Measurements from ENCODE around the gene POC5.
A peak's percentile ranks its signal among the peaks of the same experiment; 100 is the strongest.

The POC5 gene

DNA sequence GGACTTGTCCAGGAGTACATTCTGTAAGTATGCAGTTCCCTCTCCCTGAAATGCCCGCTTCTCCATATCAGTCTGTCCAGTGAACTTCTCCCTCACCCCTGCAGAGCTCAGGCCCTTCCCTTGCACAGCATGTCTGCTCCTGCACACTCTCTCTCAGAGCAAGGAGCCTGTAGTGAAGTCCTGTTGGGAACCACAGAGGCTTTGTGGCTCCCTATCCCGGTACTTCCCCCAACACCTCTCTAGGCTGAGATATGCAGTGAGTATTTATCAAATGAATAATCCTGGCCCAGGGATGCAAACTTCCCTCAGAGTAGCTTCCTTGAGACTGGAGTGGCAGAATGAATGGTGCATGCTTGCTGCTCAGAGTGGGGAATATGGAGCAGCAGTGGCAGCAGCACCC lies 48.8 kb downstream of the POC5 start:
- no peak overlapping the region for H3K4me3 Mint-ChIP-seq

DNA sequence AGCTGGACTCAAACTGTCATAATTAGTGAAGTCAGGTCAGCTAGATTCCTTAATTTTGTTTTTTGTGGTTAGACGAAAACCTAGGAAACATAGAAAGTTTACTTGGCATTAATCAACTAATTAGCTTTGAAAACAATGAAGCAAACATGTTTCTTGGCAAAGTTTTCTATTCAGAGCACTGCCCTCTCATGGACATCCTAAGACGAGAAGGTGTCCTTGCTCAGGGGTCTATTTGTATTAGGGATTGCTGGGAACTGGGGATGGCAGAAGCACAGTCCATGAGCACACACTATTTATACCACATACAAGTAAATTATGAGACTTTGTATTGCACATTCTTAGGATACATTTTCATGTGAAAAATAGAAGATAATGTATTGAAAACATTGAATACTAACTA lies 49.7 kb downstream of the POC5 start:
- Mint-ChIP-seq H3K36me3 (ENCODE audit: low read depth) (peaks cover 5% of the 10 kb centered on the region), H3K27me3 (ENCODE audit: low read depth) (no peaks in the 10 kb centered on the region), H3K9me3 (no peaks in the 10 kb centered on the region), H3K4me3 (no peak overlapping the region), H3K27ac (no peak overlapping the region), H3K4me1 (peaks cover 33% of the 10 kb centered on the region)
- TF ChIP-seq, protein P1, sequence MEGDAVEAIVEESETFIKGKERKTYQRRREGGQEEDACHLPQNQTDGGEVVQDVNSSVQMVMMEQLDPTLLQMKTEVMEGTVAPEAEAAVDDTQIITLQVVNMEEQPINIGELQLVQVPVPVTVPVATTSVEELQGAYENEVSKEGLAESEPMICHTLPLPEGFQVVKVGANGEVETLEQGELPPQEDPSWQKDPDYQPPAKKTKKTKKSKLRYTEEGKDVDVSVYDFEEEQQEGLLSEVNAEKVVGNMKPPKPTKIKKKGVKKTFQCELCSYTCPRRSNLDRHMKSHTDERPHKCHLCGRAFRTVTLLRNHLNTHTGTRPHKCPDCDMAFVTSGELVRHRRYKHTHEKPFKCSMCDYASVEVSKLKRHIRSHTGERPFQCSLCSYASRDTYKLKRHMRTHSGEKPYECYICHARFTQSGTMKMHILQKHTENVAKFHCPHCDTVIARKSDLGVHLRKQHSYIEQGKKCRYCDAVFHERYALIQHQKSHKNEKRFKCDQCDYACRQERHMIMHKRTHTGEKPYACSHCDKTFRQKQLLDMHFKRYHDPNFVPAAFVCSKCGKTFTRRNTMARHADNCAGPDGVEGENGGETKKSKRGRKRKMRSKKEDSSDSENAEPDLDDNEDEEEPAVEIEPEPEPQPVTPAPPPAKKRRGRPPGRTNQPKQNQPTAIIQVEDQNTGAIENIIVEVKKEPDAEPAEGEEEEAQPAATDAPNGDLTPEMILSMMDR (IDR thresholded peaks at IDR 0.05; ENCODE audit: unreplicated experiment in 3 of 3), result peak in 2 of 3 experiments; percentile 15 to 25

More for the DNA sequence above, 48.8 kb downstream of the POC5 start:
- H3K27ac Mint-ChIP-seq, result peak overlapping the region; percentile 28 to 86 (median 39)
- H3K27me3 Mint-ChIP-seq (ENCODE audit: low read depth), result no peaks in the 10 kb centered on the region
- H3K4me1 Mint-ChIP-seq, result peaks cover 33% of the 10 kb centered on the region
- TF ChIP-seq, protein P1 (IDR thresholded peaks at IDR 0.05; ENCODE audit: unreplicated experiment in 3 of 3), result no peak
- H3K36me3 Mint-ChIP-seq (ENCODE audit: low read depth), result peaks cover 11% of the 10 kb centered on the region
- H3K9me3 Mint-ChIP-seq, result no peaks in the 10 kb centered on the region

DNA sequence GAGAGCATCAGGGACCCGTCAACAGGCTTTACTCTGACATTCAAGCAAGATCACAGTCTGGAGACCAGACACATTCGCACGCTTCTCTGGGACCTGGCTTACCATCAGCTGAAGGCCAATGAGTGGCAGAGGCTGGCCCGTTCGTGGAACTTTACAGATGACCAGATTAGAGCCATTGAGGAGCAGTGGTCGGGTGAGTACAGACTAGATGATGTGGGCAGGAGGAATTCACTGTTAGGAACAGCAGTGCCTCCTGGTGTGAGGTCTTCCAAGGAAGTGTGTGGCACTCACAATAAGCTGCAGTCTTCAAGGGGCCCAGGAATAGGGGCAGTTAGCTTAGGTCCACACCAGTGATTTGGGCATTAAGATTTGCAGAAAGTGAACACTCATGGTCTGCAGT lies 50.4 kb downstream of the POC5 start:
- Mint-ChIP-seq H3K27ac (no peak overlapping the region), H3K4me1 (peaks cover 33% of the 10 kb centered on the region), H3K36me3 (ENCODE audit: low read depth) (no peaks in the 10 kb centered on the region), H3K27me3 (ENCODE audit: low read depth) (no peaks in the 10 kb centered on the region), H3K4me3 (no peak overlapping the region), H3K9me3 (no peaks in the 10 kb centered on the region)
- TF ChIP-seq, protein P1 (IDR thresholded peaks at IDR 0.05; ENCODE audit: unreplicated experiment in 3 of 3), result no peak

DNA sequence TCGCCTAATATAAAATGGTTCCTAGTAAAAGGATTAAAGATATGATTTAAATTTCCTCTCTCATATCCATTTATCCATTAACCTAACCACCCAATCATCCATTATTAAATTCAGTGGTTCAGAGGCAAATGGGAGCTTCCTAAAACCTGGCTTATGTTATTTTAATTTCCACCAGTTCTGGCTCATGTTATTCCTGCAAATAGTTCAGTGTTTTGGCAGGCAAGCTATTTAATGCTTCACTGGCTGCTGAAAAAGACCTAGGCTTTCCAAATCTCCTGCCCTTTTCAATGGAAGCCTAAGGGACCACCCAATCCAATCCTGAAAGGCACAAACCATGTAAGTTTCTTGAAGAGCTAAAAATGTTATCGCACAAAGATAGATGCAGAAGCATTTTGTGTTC lies 52.3 kb downstream of the POC5 start:
- H3K27ac Mint-ChIP-seq, result peak overlapping the region in 2 of 3 experiments; percentile 4 to 34
- no peaks in the 10 kb centered on the region for H3K36me3 Mint-ChIP-seq (ENCODE audit: low read depth)
- no peaks in the 10 kb centered on the region for H3K9me3 Mint-ChIP-seq
- peaks cover 33% of the 10 kb centered on the region for H3K4me1 Mint-ChIP-seq
- H3K27me3 Mint-ChIP-seq (ENCODE audit: low read depth), result no peaks in the 10 kb centered on the region
- H3K4me3 Mint-ChIP-seq, result no peak overlapping the region
- TF ChIP-seq, protein P1 (IDR thresholded peaks at IDR 0.05; ENCODE audit: unreplicated experiment in 3 of 3), result no peak

DNA sequence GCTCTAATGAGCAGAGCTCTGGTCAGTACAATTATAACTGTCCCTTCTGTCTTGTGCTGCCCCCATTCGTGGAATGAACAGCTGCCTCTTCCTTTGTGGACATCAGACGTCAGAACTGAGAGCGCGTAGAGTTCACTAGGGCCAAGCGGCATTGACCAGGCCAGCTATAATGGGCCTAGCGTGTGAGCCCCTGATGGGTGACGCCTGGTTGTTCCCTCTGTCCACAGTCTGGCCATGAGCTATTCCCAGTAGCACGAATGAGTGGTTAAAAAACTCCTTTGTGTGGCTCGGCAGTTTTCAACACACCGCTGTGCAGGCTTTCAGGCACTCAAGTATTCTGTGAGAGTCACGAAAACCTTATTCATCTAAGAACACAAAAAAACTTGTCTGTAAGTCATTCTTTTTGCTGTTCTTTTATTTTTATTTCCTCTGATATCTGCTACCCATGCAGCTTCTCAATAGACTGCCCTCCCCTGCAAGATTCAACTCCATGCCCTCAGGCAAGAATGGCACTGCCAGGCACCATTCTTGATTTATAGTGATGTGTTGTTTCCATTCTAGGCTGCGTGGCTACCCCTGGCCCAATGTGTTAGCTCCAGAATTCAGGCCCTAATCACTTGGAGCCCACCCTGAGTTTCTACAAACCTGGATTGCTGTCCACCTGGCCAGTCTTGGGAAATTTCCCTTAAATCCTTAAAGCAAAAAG lies 53.5 kb downstream of the POC5 start:
- no peaks in the 10 kb centered on the region for H3K9me3 Mint-ChIP-seq
- H3K4me3 Mint-ChIP-seq, result no peak overlapping the region
- H3K27me3 Mint-ChIP-seq (ENCODE audit: low read depth), result no peaks in the 10 kb centered on the region
- H3K27ac Mint-ChIP-seq, result peak overlapping the region; percentile 13 to 19 (median 17)
- H3K36me3 Mint-ChIP-seq (ENCODE audit: low read depth), result no peaks in the 10 kb centered on the region
- TF ChIP-seq, protein P1 (IDR thresholded peaks at IDR 0.05; ENCODE audit: unreplicated experiment in 3 of 3), result no peak
- peaks cover 21% of the 10 kb centered on the region for H3K4me1 Mint-ChIP-seq

- Mint-ChIP-seq H3K27me3 (ENCODE audit: low read depth) (no peaks in the 10 kb centered on the region), H3K4me3 (no peak overlapping the region), H3K4me1 (peaks cover 15% of the 10 kb centered on the region), H3K36me3 (ENCODE audit: low read depth) (no peaks in the 10 kb centered on the region), H3K9me3 (no peaks in the 10 kb centered on the region), H3K27ac (no peak overlapping the region)
- TF ChIP-seq, protein P1 (IDR thresholded peaks at IDR 0.05; ENCODE audit: unreplicated experiment in 3 of 3), result no peak
Observed at GRCh38 chr5:75662061-75662460, 55.2 kb downstream of the POC5 start.
